Activated CD4-positive, alpha-beta T cell treated with anti-CD3 and anti-CD28 coated beads for 48 hours (primary cell): Measurements from ENCODE around the gene OR10C1.
"Not testable (repeated sequence)": the region's sequence is repeated elsewhere in the genome, so short reads cannot be mapped to it uniquely, and the experiment has no call there.

Experiments
- DNase-seq: peaks from one replicate; pipeline ENCODE4 v3.0.0-alpha.2; 2020

Gene OR10C1

DNA sequence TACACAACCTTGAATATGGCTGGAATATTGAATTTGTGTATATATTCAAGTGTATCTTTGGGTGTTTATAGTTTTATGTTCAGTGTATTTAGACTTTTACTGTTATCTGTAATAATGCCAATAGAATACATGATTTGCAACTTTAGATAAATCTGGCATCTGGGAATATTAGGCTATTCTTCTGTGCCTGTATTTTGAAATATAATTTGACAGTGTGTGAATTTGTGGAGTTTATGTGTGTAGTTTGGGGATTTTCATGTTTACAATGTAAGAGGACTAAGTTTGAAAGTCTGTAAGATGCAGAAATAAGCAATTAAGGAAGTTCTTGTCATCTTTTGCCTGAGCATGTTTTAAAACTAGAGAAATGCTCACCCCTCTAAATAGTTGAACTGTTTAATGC, at the start of gene OR10C1:
Gene OR10C1, plus strand, starts transcription at position 301 of the 400 bp plus-strand sequence. CDS start 710 bp downstream, outside the sequence.
- DNase-seq = no peak

DNA sequence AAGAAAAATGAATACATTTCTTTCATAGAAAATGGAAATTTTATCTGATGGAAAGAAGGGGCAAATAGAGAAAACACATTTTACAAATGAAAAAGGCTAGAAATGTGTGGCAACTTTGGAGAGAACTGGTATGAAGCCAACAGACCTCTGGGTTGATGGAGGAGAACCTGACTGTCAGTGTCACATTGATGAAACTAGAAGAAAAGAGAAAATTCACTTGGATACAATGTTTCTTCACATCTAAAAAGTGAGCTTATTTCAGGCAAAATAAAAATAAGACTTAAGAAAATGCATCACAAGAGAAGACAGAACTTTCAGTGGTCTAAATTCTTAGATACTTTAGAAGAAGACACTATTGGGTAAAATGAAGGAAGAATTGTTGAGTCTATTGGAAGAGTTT, 43.8 kb upstream of the OR10C1 start, which contains the start of gene OR12D2:
Gene OR12D2, plus strand, starts transcription at position 301 of the 400 bp plus-strand sequence. CDS start 1,069 bp downstream, outside the sequence.
- no peak for DNase-seq

DNA sequence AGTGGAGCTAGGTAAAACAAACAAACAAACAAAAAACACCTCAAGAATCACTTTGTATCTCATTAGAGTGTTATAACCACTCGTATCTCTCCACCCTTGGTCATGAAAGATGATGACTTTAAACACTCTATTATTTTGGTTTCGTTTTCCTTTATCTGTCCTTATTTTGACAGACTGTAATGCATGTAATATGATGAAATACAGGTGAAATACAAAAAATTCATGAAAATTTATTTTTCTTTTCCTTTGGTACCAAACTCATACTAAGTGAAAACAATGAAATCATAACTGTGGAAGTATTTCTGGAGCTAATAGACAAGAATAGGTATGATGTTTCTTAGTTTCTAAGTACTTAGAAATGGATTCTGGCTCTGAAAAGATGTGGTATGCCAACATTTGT, 39.6 kb upstream of the OR10C1 start:
- DNase-seq = no peak

DNA sequence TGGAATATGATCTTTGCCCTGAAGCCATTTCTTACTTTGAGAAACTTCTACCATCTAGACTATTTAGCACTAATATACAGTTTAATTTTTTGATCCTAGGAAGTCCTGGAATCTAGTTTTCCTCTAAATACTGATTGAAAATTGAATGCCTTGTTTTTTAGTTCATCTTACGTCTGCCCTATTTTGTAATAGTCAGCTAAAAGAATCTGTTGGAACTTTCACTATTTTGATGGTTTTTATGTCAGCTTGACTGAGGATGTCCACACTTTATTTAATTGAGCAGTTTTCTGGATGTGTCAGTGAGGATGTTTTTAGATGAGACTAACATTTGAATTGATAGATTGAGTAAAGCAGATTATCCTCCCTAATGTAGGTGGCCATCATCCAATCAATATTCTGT, 35.3 kb upstream of the OR10C1 start:
- no peak for DNase-seq

DNA sequence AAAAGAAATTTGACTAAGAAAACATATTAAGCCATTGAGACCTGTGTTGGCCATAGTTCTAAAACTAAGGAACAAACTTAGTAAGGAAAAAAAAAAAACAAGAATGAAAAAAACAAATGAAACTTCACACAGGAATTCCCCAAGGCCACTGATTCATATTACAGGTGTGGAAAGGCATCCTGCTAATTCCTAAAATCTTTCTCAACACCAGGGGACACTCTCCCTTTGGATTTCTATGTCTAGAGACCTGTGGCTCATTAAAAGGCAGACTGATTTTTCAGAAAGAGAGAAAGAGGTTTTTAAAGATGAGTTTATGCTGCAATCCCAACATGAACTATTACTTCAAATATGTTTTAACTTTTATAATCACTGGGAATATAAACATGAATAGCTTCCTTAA, 24.5 kb upstream of the OR10C1 start, which contains the start of gene OR12D1:
Gene OR12D1, plus strand, starts transcription at position 341 of the 400 bp plus-strand sequence.
- no peak for DNase-seq

DNA sequence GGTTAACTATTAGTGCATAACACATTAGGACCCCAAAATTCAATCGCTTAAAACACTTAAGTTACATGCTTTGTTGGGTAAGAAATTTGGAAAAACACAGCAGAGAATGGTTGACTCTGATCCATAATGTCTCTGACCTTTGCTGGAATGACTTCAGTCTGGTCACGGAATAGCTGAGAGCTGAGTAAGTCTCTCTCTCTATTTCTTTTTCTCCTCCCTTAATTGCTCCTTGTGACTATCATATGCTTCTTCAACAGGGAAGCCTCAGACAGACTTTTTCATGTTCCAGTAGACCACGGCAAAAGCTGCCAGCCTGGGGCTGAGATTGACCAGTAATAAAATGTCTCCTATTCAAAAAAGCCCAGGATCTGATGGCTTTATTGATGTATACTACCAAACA, 19.6 kb upstream of the OR10C1 start:
- no peak for DNase-seq

GRCh38 chr6:29424168-29424567, 14.9 kb upstream of the OR10C1 start:
- no peak for DNase-seq

- no peak for DNase-seq
Measured at GRCh38 chr6:29424575-29424974, 14.5 kb upstream of the OR10C1 start.

DNA sequence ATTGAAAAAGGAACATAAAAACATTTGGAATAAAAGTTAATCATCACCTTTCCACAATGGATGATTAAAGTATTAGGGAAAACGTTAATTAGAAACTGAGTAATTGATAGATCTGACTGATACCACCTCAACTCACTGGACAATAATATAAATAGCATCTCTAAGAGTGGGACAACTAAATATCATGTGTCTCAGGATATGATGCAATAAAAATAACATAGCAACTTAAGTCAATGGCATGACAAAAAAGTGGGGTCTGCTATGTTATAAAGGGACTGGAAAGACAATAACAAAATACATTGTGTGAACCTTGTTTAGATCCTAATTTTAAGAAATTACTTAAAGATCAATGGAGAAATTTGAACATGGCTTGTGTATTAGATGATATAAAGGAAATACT, 14.0 kb upstream of the OR10C1 start:
- DNase-seq = no peak

DNA sequence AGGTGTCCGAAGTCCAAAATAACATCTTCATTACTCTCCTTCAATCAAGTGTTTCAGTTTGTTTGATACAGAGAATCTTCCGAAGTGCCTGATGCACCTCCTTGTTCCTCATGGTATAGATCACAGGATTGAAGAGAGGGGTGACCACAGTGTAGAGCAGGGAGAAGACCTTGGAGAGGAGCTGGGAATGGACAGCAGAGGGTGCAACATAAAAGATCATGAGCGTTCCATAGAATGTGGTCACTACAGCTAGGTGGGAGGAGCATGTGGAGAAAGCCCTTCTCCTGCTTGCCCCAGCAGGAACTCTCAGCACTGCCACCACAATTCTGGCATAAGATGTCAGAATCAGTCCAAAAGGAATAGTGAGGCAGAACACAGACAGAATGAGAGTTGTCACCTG, 12.5 kb upstream of the OR10C1 start:
- no peak for DNase-seq

DNA sequence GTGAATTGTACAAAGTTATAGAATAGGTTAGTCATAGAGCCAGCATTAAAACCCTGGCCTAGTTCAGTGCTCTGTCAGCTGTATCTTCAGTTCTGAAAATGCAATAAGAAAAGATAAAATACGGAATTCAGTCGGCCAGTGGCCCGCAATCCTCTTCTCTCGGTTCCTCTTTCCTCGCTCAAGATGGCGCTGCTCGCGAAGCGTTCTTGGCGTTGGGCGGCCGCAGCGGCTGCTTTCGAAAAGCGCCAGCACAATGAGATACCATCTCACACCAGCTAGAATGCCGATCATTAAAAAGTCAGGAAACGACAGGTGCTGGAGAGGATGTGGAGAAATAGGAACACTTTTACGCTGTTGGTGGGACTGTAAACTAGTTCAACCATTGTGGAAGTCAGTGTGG, 2.4 kb upstream of the OR10C1 start:
- DNase-seq = not testable (repeated sequence)

DNA sequence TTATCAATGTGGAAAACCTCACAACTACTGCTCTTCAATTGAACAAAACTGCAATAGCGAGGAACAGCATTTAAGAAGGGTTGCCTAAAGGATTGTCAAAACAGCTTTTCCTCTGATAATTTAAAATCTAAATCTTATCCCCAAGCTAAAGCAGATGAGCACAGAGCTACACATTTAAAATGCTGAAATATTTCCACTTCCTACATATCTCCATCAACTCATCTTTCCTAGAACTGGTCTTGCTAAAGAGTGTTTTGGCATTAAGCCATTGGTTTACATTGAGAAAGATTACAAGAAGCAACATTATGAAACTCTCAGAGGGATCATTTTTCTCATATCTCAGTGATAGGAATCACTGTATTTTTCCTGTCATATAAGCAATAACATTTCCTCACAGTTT, 3.6 kb downstream of the OR10C1 start:
- no peak for DNase-seq

- DNase-seq = not testable (repeated sequence)
Measured at GRCh38 chr6:29444031-29444430, 4.9 kb downstream of the OR10C1 start.

DNA sequence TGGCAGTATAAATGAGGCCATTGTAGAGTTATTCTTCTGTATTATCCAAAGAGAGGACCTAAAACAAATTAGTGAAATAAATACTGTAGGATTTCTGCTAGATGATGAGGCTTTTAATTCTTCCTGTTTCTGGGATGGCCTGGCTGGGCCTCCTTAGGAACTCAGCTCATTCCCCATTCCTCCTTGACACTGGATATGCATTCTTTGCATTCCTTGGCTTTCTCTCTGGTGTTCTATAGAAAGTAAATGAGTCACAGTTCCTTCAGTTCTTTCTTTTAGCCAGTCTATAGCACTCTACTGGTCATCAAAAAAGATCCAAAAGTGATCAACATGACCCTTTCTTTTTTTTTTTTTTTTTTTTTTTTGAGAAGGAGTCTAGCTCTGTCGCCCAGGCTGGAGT, 8.6 kb downstream of the OR10C1 start:
- DNase-seq = no peak

GRCh38 chr6:29451471-29452193, 12.5 kb downstream of the OR10C1 start:
- no peak for DNase-seq

- DNase-seq = no peak
Measured at GRCh38 chr6:29456971-29457370, 17.9 kb downstream of the OR10C1 start, which contains the start of the genes OR11A1 and OR2H1. TSS of gene OR11A1 (minus strand) at chr6:29457071. CDS start at chr6:29427641, 29,430 bp downstream. TSS of gene OR2H1 (plus strand) at chr6:29457155. CDS start at chr6:29461770, 4,615 bp downstream.

DNA sequence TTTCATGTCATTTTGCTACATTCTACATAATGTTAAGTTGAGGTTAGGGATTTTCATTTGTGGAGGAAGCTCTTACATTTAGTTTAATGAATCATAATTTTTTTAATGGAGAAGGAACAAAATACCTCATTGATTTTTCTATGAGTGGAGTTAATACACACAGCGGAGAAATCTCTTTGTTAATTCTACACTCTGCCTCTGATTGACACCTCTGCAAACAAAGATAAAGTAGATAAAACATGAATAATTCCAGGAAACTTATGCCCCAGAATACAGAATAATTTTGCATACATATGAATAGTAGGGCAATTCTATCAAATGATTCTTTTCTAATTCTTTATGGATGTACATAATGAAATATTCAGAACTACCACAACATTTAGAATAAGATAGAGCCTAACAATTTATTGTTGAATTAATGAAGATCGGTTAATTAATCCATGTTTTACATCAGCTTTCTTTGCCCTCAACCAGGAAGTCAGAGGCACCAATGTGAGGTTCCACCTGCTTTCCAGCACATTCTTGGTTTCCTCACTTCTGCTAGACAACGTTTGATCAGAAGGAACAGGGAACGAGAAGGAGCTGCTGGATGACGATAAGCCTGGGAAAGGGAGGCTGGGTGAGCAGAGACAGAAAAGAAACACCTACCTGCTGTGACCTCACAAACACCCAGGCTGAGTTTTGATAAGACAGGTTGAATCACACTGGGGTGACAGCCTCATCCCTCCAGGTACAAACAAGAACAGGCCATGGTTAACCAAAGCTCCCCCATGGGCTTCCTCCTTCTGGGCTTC, 22.1 kb downstream of the OR10C1 start:
- DNase-seq = no peak

GRCh38 chr6:29462022-29462421, 22.9 kb downstream of the OR10C1 start:
- no peak for DNase-seq

DNA sequence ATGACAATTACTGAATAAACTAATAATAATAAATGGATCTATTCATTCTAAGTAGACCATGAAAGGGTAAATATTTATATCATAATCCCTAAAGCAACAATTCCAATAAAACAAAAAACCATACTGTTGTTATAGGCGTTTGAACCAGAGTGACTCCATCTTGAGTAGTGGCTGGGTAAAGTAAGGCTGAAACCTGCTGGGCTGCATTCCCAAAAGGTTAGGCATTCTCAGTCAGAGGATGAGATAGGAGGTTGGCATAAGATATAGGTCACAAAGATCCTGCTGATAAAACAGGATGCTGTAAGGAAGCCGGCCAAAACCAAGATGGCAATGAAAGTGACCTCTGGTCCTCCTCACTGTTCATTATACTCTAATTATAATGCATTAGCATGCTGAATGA, 26.2 kb downstream of the OR10C1 start:
- no peak for DNase-seq

DNA sequence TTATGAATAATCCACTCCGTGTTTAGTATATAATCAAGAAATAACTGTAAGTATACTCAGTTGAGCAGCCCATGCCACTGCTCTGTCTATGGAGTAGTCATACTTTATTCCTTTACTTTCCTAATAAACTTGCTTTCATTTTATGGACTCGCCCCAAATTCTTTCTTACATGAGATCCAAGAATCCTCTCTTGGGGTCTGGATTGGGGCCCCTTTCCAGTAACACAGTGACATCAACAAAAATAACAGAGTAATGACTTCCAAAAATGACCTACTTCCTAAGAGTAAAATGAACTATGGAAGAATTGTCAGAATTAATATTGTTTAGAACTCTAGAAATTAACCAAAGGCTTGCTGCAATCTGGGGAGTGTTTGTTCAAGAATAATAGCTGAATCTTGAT, 26.7 kb downstream of the OR10C1 start:
- DNase-seq = no peak

GRCh38 chr6:29466241-29466640, 27.1 kb downstream of the OR10C1 start:
- no peak for DNase-seq

DNA sequence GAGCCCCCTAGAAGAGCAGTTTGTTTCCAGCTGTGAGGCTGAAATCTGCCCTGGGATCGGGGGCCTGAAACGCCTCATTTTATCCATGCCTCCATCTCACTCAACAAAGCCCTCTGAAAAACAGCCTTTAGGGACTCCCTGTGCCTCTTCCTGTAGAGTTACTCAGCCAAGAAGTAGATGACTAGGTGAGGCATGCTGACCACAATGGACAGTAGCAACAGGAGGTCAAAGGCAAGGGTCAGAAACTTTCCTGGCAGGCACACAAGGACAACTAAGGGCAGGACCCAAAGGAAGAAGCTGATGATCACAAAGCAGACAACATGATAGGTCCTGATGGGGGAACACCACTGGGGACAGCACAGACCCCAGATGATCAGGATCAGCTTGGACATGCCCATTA, 35.9 kb downstream of the OR10C1 start:
- no peak for DNase-seq

DNA sequence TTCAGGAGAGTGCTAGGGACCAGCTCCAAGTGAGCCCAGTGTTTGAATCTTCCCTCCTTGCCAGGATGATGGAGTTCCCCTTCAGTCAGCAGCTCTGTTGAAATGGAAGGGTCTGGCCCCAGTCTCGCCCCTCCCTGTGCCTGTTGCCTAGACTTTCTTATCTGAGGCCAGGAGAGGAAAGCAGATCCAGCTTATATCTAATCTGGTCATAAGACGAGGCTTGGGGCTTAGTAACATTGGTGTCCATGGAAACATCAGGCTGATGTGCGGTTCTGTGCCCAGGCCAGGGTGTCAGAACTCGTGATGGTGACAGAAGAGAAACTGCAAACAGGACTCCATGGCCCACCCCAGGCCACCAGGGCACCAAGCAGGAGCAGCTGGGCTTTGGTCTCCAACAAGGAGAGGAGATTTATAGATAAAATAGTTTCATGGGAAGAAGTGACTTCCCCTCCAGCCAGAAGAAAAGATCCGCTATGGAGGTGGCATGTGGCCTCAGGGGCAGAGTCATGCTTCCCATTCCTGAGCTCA, 38.9 kb downstream of the OR10C1 start:
- DNase-seq = no peak

DNA sequence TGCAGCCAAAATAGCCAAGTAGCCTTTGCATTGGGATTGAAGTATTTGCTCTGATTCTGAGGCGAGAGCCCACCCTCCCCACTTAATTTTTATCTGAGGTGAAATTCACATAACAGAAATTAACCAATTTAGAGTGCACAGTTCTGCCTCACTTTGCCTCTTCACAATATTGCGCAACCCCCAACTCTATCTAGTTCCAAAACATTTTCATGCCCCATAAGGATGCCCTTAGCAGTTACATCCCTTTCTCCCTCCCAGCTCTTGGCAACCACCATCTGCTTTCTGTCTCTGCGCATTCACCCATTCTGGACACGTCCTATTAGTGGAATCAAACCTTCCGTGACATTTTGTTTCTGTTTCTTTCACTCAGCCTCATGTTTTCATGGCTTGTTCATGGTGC, 39.6 kb downstream of the OR10C1 start:
- DNase-seq = no peak
